Mucosa of gallbladder (tissue), 1 donor: ENCODE results near the gene ST8SIA3. TPM values are rescaled to one million over a fixed set of nuclear protein-coding genes. Genes with fewer than 3 reads are reported as not detected.
"Not testable (repeated sequence)": the region's sequence is repeated elsewhere in the genome, so short reads cannot be mapped to it uniquely, and the experiment has no call there.

Experiments used
- DNase-seq: peaks from one replicate; pipeline ENCODE4 v3.0.0-alpha.2; 2020; ENCODE audit warnings: low spot score
- total RNA-seq: library from RNA; stranded (reverse); gene quantifications from one replicate; pipeline ENCODE4 v1.2.1, GENCODE V29; 2021
- donor health status: DM: no; HTN: no; CAD: no.

The ST8SIA3 gene
- total RNA-seq, 1 donor from 2014 or later = 2.9 TPM

GRCh38 chr18:57366528-57367081 is 14.2 kb downstream of the ST8SIA3 start:
- DNase-seq = no peak

GRCh38 chr18:57372444-57372843 is 20.1 kb downstream of the ST8SIA3 start:
- no peak for DNase-seq

GRCh38 chr18:57373017-57373416 is 20.7 kb downstream of the ST8SIA3 start:
- no peak for DNase-seq

- no peak for DNase-seq
Measured at GRCh38 chr18:57376503-57376902, 24.1 kb downstream of the ST8SIA3 start.

- DNase-seq = peak; percentile 46
Measured at GRCh38 chr18:57389271-57389670, 36.9 kb downstream of the ST8SIA3 start.

- peak; percentile 12 for DNase-seq
Measured at GRCh38 chr18:57390044-57390443, 37.7 kb downstream of the ST8SIA3 start.

- not testable (repeated sequence) for DNase-seq
Measured at GRCh38 chr18:57394749-57395148, 42.4 kb downstream of the ST8SIA3 start.

GRCh38 chr18:57396831-57397230 is 44.5 kb downstream of the ST8SIA3 start:
- not testable (repeated sequence) for DNase-seq

GRCh38 chr18:57397440-57398132 is 45.2 kb downstream of the ST8SIA3 start:
- no peak for DNase-seq

GRCh38 chr18:57404345-57404744 is 52.0 kb downstream of the ST8SIA3 start:
- DNase-seq = no peak

GRCh38 chr18:57409650-57410049 is 57.3 kb downstream of the ST8SIA3 start:
- DNase-seq = no peak

- DNase-seq = no peak
Measured at GRCh38 chr18:57410749-57411148, 58.4 kb downstream of the ST8SIA3 start.

- DNase-seq = no peak
Measured at GRCh38 chr18:57416542-57416941, 64.2 kb downstream of the ST8SIA3 start.

Other genes starting within 250 kb of the ST8SIA3 start
- gene BOD1L2, start 205.5 kb upstream of the ST8SIA3 start, total RNA-seq = not detected
- 173 TPM for gene ONECUT2, start 82.8 kb downstream of the ST8SIA3 start, total RNA-seq
- gene FECH, start 234.1 kb downstream of the ST8SIA3 start, total RNA-seq = 20.0 TPM